D721Med (cell line): ENCODE measurements around the gene IL11.

ENCODE experiments used
- DNase-seq: peaks from one replicate; pipeline ENCODE4 v3.0.0; 2011; ENCODE audit warnings: low spot score; ENCODE audit not compliant: insufficient read length
- FAIRE-seq: peaks from 2 replicates; lab custom pipeline; 2011; peaks lifted over from hg19 to GRCh38; lab: Jason Lieb, UNC
- TF ChIP-seq, protein P1 (sequence below): IDR thresholded peaks from 2 replicates; pipeline ENCODE4 v1.5.1; 2012; ENCODE audit warnings: mild to moderate bottlenecking, control low read depth; ENCODE audit not compliant: insufficient read depth; ENCODE audit errors: missing control alignments

IL11 gene

GRCh38 chr19:55362174-55362989 is 7.9 kb downstream of the IL11 start:
- TF ChIP-seq, protein P1, sequence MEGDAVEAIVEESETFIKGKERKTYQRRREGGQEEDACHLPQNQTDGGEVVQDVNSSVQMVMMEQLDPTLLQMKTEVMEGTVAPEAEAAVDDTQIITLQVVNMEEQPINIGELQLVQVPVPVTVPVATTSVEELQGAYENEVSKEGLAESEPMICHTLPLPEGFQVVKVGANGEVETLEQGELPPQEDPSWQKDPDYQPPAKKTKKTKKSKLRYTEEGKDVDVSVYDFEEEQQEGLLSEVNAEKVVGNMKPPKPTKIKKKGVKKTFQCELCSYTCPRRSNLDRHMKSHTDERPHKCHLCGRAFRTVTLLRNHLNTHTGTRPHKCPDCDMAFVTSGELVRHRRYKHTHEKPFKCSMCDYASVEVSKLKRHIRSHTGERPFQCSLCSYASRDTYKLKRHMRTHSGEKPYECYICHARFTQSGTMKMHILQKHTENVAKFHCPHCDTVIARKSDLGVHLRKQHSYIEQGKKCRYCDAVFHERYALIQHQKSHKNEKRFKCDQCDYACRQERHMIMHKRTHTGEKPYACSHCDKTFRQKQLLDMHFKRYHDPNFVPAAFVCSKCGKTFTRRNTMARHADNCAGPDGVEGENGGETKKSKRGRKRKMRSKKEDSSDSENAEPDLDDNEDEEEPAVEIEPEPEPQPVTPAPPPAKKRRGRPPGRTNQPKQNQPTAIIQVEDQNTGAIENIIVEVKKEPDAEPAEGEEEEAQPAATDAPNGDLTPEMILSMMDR = no peak
- FAIRE-seq (no peak), DNase-seq (no peak)

DNA sequence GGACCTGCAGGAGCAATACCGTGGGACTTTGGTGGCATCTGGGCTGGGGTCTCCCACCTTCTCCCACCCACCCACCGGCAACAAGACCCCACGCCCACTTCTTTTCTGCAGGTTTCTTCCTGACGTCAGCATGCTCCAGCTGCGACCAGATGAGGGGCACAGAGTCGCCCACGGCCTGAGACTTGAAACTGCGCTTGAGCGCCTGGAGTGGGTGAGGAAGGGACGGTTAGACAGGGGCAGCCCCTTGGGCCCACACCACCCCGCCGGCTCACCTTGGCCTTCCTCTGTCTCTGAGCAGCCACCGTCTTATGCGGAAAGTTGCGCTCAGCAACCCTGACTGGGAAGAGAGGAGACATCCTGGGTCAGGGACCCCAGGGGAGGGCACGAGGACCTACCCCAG is 9.4 kb downstream of the IL11 start:
- TF ChIP-seq, protein P1 = no peak
- no peak for DNase-seq
- no peak for FAIRE-seq

DNA sequence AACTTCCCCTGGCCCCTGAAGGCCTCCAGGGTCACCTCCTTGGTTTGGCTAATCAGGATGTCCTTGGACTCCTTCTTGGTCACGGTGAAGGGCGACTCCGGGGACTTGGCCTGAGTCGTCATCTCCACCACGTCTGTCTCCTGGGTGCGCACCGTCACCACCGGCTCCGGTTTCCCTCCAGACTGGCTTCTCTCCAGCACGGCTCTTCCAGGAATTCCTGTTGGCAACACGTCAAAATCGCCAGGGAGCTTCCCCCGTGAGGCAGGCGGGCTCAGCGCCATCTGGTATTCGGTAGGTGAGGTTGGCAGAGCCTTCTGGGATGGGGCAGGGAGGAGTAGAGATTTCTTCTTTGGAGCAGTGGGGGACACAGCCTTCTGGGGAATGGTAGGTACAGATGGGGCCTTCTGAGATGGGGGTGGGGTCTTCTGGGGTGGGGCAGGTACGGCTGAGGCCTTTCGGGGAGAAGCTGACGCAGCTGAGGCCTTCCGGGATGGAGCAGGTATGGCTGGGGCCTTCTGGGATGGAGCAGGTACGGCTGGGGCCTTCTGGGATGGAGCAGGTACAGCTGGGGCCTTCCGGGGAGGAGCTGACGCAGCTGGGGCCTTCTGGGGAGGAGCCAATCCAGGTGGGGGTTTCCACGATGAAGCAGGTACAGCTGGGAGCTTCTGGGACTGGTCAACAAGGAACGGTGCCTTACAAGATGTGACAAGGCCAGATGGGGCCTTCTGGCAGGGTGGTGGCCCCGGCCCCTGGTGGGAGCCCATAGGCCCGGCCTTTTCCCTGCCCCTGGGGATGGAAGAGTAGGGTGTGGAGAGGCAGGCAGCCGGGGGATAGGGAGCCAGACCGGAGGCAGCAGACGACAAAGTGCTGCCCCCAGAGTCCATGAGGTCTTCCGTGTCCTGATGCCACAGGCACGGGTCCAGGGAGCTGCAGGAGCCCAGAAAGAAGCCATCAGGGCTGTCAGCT is 11.0 kb downstream of the IL11 start:
- TF ChIP-seq, protein P1 = no peak
- DNase-seq (no peak), FAIRE-seq (no peak)

DNA sequence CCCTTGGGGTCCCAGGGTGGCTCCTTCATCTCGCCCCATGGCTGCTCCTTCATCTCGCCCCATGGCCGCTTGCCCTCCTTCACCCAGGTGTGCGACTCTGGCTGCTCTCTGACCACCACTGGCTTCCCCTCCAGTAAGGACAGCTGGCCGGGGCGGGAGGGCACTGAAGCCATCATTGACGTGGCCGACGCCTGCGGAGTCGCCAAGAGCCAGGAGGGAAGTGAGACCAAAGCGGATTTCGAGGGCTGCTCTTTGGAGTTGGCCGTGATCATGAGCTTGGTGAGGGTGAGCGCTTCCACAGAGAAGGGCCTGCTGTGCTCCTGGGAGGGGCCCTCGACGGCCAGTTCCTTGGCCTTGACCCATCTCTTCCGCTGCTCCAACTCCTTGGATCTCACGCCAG is 11.8 kb downstream of the IL11 start:
- DNase-seq (no peak), FAIRE-seq (no peak)
- TF ChIP-seq, protein P1 = no peak

DNA sequence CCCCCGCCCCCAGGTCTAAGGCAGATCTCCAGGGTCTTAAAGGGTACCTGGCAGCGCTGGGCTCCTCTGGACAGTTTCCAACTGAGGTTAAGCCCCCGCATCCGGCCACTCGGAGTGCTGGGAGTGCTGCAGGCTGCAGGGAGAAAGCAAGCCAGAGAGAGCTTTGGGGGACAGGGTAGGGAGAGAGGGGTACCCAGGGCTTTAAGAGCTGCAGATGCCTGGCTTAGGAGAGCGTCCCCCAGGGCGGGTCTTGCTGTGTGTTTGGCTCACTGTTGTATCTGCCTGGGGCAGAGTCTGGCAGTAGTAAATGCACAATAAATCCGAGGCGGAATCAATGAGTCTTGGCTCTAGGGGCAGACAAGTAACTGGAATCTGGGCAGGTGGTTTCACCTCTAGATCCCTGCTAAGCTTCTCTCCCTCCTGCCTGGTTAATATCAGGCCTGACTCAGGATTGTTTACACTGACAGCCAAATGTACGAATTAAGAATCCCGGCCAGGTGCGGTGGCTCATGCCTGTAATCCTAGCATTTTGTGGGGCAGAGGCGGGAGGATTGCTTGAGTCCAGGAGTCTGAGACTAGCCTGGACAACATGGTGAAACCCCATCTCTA is 14.9 kb downstream of the IL11 start:
- no peak for DNase-seq
- TF ChIP-seq, protein P1 = no peak
- no peak for FAIRE-seq

DNA sequence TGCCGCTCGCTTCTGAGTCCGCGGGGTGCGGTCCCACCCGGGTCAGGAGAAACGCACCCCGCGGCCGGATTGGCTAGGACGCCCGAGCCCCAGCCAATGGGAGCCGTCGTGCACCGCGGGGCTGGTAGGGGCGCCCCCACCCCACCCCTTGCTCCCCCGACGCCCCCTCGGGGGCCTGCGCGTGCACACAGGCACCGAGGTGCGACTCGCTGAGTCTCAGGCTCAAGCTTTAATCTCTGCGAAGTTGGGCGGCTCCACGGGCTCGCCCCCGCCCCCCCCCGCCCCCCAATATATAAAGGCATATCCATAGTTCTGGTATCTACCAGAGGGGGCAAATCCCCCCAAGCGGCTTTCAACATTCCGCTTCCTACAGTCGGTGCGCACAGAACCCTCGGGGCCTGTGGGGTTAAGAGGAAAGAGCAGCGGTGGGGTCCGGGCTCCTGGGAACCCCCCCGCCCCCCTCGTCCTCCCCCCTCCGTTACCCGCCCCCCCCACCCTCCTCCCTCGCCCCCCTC is 15.5 kb downstream of the IL11 start, which contains the start of gene COX6B2:
COX6B2 (minus strand) TSS at position 22 of the 515 bp plus-strand sequence. CDS start 198 bp downstream, outside the sequence.
- DNase-seq (no peak), FAIRE-seq (no peak)
- TF ChIP-seq, protein P1 = no peak
